HG02798 (cell line): ENCODE results near the gene TMEM273.

Experiments used
- ATAC-seq: cut with Tn5 transposase; IDR thresholded peaks from one replicate; pipeline ENCODE4 v1.9.1; 2021; ENCODE audit warnings: mild to moderate bottlenecking; ENCODE audit not compliant: unreplicated experiment, poor library complexity

TMEM273 gene

GRCh38 chr10:49149881-49150280, 38.3 kb downstream of the TMEM273 start:
- ATAC-seq = no peak

GRCh38 chr10:49144058-49144720, 44.0 kb downstream of the TMEM273 start:
- no peak for ATAC-seq

GRCh38 chr10:49143249-49143648, 44.9 kb downstream of the TMEM273 start:
- ATAC-seq = no peak

GRCh38 chr10:49141541-49142332, 46.5 kb downstream of the TMEM273 start:
- peak; percentile 77 for ATAC-seq

- ATAC-seq = no peak
Observed at GRCh38 chr10:49140304-49141177, 47.6 kb downstream of the TMEM273 start.

GRCh38 chr10:49139846-49140195, 48.4 kb downstream of the TMEM273 start:
- ATAC-seq = no peak

- no peak for ATAC-seq
Observed at GRCh38 chr10:49139028-49139845, 49.0 kb downstream of the TMEM273 start.

- no peak for ATAC-seq
Observed at GRCh38 chr10:49138361-49138891, 49.8 kb downstream of the TMEM273 start.

GRCh38 chr10:49136525-49136924, 51.7 kb downstream of the TMEM273 start:
- ATAC-seq = no peak

- peak; percentile 47 for ATAC-seq
Observed at GRCh38 chr10:49135575-49136313, 52.4 kb downstream of the TMEM273 start.

GRCh38 chr10:49134327-49134726, 53.9 kb downstream of the TMEM273 start:
- ATAC-seq = no peak

GRCh38 chr10:49133706-49134248, 54.4 kb downstream of the TMEM273 start, which contains the start of gene FAM170B:
FAM170B (minus strand) TSS chr10:49134021; CDS start chr10:49133918, 103 bp downstream.
- ATAC-seq = no peak

GRCh38 chr10:49132362-49132737, 55.8 kb downstream of the TMEM273 start:
- ATAC-seq = no peak

GRCh38 chr10:49131507-49132361, 56.5 kb downstream of the TMEM273 start:
- no peak for ATAC-seq

- ATAC-seq = no peak
Observed at GRCh38 chr10:49129376-49129775, 58.8 kb downstream of the TMEM273 start.

- ATAC-seq = no peak
Observed at GRCh38 chr10:49128854-49129253, 59.3 kb downstream of the TMEM273 start.

- peak; percentile 53 for ATAC-seq
Observed at GRCh38 chr10:49123981-49124950, 63.9 kb downstream of the TMEM273 start.
